GM19328 (cell line): Measurements from ENCODE around the gene UPF1.

ENCODE experiments used
- ATAC-seq: cut with Tn5 transposase; IDR thresholded peaks from one replicate; pipeline ENCODE4 v1.9.1; 2021; ENCODE audit warnings: mild to moderate bottlenecking, moderate library complexity; ENCODE audit not compliant: unreplicated experiment

UPF1 gene

DNA sequence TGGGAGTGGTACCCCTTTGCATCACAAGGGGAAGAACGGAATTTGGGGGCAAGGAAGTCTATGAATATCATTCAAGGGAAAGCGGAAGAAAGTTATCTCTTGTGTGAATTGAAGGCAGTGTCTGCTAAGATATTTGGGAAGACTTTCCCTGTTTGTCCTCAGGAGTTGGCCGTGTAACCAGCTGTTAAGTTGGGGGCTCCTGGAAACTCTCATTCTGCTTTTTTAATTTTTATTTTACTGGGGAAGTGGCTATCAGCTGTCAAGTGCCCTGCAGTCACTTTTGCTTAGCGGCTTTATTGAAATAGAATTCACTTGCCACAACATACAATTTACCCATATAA is 2.9 kb downstream of the UPF1 start:
- ATAC-seq, result no peak

DNA sequence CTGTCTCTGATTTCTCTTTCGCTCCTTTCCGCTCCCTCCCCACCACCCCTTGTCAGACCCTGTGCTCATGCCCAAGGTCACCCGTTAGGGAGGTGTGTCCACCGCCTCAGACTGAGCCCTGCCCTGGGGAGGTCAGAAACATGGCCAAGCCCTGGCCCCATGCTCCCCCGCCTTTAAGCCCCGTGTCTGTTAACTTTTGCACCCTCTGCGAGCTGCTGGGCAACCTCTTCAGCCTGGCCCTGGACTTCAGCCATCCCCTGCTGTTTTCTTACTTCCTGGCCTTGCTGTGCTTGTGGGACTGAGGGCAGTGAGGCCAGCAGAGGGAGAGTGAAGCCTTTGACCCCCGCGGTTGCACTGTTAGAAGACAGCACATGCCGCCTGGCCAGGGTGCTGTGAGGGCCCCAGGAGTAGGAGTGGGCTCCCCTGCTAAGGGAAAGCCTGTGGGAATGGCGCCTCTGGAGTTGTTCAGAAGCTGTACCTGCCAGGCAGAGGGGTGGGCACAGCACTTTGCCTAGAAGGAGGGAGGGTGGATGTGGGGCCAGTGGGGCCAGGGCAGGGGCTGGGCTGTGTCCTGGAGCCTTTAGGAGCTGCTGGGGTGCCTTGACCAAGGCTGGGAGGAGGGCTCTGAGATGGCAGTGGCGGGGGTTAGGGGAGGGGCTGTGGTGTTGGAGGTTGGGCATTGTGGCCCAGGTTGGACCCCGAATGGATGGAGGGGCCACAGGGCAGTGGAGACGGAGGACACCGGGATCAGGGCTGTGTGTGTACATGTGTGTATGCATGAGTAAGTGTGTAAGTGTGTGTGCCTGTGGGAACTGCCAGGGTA is 7.9 kb downstream of the UPF1 start:
- no peak for ATAC-seq

DNA sequence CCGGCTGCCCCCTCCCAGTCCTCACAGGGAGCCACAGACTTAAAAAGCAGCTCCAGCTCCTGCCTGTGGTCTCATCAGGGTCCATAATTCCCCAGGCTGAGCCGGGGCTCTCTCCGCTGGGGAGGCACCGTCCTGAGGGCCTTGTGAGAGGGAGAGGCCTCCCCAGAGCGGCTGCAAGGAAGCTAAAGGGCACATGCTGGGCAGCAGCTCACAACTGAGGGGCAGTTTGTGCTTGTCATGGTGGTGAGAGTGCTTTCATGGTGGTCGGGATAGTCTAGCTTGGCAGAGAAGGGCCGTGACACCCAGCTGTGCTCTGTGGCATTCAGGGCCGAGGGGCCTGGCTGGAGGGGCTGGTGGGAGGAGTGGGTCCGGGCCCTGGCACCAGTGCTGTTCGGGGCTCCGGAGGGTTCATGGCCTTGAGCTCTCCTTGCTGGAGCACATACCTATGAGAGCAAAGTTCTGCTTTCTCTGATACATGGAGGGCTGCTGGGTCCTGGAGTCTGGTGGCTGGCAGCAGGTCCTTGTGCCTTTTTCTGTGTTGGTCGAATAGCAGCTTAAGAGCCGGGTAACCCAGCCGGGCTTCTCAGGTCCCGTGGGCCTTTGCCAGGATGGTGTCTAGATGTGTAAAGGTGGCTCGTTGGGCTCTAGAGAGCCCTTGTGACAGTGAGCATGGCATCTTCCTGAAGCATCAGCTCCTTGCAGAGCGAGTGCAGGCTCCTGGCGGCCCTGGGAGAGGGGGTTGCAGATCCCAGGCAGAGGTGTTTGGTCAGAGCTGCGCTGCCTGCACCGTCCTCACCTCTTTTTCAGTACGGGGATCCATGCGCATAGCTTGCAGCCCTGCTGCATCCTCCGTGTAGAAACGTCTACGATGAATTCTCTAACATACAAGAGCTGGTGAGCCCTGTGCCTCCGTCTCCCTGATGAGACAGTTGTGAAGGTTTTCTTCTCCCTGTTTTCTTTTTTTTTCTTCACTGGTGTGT is 8.8 kb downstream of the UPF1 start:
- ATAC-seq, result no peak

DNA sequence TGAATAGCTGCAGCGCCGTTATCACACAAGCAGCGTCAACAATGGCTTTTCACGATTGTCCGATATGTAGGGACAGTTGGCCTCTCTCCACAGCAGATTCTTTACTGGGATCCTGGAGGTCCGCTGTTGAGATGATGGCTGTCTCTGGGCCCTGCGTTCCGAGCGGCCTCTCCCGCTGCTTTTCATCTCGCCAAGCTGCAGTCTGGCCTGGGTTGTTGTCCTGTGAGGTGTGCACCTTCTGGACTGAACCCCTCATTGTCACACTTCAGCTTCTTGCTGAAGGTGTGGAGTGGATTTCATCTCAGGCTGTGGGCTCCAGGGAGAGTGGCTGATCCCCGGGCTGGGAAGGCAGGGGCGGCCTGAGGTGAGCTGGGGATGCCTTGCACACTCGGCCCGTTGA is 9.6 kb downstream of the UPF1 start:
- ATAC-seq, result no peak

DNA sequence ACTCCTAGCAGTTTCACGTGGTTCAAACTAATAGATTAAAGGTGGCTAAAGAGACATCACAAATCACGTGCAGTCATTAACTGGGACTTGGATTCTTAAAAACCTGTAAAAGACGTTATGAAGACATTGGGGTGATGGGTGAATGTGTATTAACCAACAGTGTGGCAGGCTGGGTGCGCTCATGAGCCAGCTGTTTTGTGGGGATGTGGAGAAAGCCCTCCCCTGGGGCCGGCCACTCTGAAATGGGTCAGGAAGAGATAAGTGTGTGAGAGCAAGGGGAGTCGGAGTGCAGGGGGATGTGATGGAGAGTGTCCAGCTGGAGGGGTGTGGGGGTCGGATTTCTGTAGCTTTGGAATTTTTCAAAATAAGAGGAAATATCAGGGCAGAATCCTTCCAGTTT is 10.4 kb downstream of the UPF1 start:
- no peak for ATAC-seq

DNA sequence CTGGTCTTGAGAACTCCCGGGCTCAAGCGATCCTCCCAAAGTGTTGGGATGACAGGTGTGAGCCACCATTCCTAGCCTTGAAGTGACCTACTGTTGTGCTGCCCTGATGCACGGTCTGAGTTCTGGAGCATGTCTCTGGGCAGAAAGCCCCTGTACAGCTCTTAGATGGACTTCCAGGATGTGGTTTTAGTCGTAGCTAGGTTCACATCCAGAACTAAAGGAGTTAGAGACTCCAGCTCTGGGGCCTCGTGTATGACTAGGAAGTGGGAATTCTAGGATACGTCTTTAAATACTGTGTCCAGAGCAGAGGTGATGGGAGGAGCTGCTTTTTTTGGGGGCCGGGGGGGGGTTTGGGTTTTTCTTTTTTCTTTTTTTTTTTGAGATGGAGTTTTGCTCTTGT is 12.2 kb downstream of the UPF1 start:
- no peak for ATAC-seq

DNA sequence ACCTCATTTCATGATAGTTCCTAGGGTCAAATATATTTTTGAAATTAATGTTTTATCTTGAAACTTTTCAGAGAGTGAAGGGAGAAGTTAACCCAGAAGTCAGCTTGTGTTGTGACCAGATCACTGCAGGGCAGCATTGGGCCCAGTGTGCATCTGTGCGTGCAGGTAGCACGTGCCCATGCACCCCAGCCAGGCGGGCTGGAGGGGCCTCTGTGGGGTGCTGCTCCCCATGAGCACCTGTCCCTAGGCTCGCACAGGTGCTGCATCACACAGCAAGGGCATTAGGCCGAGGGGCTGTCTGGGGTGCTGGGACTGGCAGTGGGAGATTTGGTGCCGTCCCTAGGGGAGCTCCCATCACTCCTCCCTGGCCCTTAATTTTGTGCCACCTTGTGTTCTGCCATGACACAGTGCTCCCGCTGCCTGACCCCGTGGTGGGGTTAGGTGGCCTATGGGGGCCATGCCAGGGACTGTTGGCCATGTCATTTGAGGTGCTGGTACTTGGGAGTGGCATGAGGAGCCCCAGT is 13.1 kb downstream of the UPF1 start:
- no peak for ATAC-seq

DNA sequence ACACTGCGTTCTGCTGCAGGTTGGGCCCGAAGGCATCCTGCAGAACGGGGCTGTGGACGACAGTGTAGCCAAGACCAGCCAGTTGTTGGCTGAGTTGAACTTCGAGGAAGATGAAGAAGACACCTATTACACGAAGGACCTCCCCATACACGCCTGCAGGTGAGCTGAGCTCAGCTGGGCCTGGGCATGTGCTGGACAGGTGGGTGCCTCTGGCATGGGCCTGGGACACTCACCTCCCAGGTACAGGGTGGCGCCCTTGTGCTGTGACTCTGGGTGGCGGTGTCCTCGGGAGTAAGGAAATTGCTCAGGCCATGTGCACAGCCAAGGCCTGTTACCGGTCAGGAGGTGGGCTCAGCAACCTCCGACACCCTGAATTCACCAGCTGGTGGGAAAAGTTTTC is 14.2 kb downstream of the UPF1 start:
- ATAC-seq, result no peak

DNA sequence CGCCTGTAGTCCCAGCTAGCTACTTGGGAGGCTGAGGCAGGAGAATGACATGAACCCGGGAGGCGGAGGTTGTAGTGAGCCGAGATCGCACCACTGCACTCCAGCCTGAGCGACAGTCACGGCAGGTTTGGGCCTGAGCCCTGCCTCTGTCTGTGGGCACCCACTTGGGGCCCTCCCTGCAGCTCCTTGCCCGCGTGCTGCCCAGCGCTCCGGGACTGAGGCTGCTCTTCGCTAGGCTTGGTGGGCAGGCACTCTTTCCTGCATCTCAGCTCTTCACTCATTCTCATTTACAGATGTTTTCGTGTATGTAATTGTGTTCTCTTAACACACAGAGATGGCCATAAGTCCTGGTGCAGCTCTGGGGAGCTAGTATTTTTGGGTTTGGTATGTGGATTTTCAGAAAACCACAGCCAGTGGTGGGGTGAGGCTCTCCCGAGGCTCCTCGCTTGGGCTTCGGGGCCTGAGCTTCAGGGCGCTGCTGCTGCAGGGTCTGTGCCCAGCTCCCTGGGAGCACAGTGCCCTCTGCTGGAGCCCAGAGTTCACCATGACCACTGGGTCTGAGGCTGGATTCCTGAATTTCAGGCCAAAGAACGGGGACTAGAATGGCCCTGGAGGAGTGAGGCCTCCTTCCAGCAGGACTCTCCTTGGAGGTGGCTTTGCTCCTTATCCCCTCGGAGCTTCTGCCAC is 15.2 kb downstream of the UPF1 start:
- ATAC-seq, result no peak

DNA sequence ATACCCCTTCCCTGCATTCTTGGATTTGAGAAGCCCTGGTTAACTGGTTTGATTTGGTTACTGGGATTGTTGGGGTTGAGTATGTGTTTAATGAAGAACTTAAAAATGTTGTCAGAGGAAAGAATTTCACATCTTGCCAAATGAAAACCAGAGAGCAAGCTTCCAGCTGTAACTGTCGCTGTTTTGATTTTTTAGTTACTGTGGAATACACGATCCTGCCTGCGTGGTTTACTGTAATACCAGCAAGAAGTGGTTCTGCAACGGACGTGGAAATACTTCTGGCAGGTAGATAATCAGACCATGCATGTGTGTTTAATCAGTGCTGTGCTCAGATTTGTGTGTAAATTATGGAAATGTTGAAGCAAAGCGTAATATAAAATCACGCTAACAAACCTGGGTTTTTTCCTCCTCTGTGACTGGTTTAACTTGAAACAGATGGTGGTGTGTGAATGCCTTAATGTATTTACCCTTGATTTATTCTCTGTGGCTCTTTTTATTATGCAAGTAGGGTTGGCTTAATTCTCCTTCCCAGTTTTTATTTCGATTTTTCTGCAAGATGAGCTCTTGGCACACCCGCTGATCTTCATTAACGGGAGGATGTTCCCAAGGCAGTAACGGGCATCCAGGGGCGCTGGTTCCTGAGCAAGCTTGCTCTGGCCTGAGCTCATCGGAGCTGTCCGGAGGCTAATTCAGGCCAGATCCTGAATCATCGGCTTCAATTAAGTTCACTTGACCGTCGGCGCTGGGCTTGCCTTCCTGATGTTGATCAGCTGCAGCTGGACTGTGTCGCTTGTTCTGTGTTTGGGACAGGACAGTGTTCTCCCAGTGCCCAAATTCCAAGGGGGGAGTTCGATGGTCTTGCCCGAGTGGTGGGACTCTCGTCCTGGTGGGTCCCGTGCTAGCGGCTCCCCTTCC is 16.0 kb downstream of the UPF1 start:
- ATAC-seq, result no peak

DNA sequence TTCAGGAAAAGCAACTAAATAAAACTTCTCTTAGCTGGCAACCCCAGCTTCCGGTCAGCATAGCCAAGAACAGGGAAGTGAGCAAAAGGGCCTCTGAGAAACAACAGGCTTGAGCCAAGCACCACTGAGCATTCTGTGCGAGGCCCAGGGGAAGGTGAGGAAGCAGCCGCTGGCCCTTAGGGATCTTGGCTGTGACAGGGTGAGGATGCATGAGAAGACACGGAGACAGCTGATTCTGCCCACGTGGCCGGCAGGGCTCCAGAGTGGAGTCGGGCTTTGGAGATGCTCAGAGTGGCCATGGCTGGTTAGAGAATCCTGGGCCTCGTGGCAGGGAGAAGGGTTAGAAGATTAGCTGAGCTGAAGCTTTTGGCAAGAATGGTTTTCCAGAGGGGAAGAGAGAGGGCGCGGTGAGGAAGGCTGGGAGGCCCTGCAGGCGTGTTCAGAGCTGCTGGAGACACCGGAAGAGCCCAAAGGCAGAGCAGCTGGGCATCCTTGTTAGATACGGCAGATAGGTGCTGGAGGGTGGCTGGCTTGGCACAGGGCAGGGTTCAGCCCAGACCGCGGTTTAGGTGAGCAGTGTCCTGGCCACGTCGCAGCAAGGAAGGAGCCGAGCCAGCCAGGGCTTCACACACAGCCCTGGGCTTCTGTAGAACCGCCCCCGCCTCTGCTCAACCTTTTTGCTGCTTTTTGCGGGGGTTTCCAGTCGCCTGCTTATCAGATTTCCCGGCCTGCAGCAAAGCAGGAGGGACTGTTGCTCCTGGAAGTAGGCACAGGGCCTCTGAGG is 17.3 kb downstream of the UPF1 start:
- no peak for ATAC-seq

DNA sequence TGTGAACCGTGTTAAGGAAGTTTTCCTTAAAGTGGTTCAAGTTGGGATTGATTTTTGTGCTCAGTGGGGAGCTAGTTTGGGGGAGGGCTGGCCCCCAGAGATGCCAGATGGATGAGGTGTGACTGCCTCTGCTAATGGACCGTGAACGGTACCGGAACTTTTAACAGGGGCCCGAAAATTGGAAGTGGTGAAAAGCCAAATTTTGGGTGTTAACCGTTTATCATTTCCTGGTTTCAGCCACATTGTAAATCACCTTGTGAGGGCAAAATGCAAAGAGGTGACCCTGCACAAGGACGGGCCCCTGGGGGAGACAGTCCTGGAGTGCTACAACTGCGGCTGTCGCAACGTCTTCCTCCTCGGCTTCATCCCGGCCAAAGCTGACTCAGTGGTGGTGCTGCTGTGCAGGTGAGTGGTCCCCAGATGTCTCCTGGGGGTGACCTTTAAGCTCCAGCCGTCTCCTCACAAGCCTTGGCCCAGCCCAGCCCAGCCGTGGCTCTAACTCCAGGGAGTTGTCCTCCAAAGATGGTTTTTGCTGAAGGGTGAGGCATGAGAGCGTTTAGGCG is 18.2 kb downstream of the UPF1 start:
- ATAC-seq, result no peak

DNA sequence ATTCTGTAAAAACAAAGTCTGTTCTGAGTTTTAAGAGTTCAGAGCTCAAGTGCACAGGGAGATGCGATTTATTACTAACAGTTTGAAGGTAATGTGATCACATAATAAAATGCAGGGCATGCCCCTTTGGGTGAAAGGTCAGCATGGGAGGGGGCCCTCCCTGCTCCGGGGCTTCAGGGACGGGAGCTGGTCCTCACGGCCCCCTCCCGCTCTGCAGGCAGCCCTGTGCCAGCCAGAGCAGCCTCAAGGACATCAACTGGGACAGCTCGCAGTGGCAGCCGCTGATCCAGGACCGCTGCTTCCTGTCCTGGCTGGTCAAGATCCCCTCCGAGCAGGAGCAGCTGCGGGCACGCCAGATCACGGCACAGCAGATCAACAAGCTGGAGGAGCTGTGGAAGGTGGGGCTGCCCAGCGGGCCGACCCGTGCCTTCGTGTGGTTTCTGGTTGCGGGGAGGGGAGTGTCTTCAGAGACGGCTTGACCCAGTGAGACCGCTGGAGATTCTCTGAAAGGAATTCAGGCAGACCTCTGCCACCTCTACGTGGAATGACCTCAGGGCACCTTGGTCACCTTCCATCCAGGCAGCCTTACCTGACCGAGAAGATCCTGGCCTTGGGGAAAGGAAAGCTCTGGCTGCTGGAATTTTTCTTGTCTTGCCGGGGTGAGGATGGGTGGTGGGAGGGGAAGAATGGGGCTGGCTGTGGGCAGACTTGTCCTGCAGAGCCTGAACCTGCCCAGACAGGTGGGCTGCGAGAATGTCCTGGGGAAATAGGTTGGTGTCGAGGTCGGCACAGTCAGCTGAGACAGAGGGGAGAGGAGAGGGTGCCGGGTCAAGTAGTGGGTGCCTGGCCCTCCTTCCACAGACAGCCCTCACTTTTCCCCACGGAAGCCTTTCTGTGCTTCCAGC is 19.0 kb downstream of the UPF1 start:
- ATAC-seq, result no peak

DNA sequence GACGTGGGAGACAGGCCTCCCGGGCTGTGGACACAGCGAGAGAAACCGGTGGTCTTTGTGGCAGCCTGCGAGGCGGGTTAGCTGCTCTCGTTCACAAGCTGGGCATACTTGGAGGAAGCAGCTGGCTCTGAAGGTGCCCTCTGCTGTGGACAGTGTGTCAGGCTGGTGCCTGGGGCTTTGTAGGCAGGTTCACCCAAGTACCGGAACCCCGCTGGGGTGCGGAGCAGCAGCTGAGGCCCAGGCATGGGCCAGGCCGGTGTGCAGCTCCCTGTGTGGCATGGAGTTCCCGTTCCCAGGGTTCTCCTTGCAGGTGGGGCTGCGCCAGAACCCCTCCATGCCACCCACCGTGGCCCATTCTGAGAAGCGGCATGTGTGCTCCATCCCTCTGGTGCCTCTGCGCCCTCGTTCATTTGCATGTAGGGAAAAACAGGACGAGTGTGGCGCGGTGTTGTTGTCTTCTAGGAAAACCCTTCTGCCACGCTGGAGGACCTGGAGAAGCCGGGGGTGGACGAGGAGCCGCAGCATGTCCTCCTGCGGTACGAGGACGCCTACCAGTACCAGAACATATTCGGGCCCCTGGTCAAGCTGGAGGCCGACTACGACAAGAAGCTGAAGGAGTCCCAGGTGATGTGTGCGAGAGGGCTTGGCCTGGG is 20.0 kb downstream of the UPF1 start:
- no peak for ATAC-seq

DNA sequence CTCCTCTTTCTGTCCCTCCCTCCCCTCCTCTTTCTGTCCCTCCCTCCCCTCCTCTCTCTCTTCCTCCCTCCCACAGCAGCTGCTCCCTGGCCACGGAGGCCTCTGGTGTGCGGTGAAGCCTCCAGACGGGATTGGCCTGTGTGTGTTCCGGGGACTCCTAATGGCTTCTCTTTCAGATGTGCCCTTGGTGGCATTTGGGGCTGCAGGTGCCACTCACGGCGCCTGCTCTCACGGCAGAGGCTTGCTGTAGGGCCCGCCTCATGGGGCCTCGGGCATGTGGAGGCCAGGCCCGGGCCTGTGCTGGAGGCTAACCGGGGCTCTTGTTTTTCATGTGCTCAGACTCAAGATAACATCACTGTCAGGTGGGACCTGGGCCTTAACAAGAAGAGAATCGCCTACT is 20.9 kb downstream of the UPF1 start:
- no peak for ATAC-seq

DNA sequence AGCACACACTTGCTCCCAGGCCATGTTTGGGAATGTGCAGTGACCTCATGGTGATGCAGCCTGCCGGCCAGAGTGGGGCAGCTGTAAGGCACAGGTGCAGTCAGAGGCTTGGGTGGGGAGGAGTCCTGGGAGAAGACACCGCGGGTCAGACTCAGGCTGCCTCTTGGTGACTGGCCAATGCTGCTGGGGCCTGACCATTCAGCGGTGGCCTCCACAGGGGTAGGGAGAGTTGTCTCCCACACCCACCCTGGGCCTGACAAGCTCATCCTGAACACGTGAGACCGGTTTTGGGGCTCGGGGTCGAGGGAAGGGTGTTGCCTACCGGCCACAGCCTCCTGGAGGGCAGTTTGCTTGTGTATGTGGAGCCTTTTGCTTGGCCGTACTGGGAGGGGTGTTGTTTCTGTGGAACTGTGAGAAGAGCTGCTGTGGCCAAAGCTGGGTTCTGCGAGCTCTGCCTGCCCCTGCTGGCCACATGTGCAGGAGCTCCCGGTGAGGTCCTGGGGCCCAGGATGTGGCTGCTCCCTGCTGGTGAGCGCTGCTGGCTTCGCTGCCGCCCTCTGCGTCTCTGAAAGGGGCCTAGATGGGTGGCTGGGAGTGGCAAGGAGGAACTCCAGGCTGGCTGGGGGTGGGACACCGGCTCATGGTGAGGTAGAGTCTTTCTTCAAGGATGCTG is 22.1 kb downstream of the UPF1 start:
- ATAC-seq, result no peak

DNA sequence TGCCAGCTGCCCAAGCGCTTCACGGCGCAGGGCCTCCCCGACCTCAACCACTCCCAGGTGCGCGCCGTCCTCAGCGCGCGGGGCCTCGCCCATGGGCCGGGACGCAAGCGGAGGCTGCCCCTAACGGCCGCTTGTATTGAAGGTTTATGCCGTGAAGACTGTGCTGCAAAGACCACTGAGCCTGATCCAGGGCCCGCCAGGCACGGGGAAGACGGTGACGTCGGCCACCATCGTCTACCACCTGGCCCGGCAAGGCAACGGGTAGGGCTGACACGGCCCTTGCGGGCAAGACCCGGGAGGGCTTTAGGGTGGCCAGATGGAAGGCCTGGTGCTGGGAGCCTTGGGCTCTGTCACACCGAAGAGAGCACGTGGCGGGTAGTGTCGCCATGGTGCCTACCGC is 23.2 kb downstream of the UPF1 start:
- no peak for ATAC-seq
